Effector memory CD8-positive, alpha-beta T cell (primary cell): ENCODE measurements around the gene IRGM.
A peak's percentile ranks its signal among the peaks of the same experiment; 100 is the strongest.
"Not testable (repeated sequence)": the region's sequence is repeated elsewhere in the genome, so short reads cannot be mapped to it uniquely, and the experiment has no call there.

Experiments used
- ATAC-seq: fragments of 150-1000 bp; cut with Tn5 transposase; replicated peaks from 2 replicates; pipeline ENCODE4 v1.10.0; 2021; ENCODE audit warnings: mild to moderate bottlenecking, moderate library complexity
- DNase-seq, 3 experiments: peaks; one replicate each; pipeline ENCODE4 v3.0.0; 2021
- H3K27ac Mint-ChIP-seq, 2 donors: one replicate each; pipeline ENCODE4 v1.8.0; 2022; ENCODE audit warnings: mild to moderate bottlenecking in 2 of 2, mixed read lengths in 2 of 2, moderate library complexity in 2 of 2
- H3K27me3 Mint-ChIP-seq, 2 donors: one replicate each; pipeline ENCODE4 v1.8.0; 2022; ENCODE audit warnings: mixed read lengths in 2 of 2
- H3K36me3 Mint-ChIP-seq: one replicate; pipeline ENCODE4 v1.8.0; 2022; ENCODE audit warnings: mild to moderate bottlenecking, moderate library complexity, mixed read lengths; ENCODE audit not compliant: insufficient read depth
- H3K4me1 Mint-ChIP-seq, 2 donors: one replicate each; pipeline ENCODE4 v1.8.0; 2022; ENCODE audit warnings: low read depth in 2 of 2, mixed read lengths in 2 of 2
- H3K4me3 Mint-ChIP-seq, 2 donors: one replicate each; pipeline ENCODE4 v1.8.0; 2022; ENCODE audit warnings: mild to moderate bottlenecking in 2 of 2, mixed read lengths in 2 of 2, moderate library complexity in 2 of 2
- H3K9me3 Mint-ChIP-seq, 2 donors: one replicate each; pipeline ENCODE4 v1.8.0; 2022; ENCODE audit warnings: mixed read lengths in 2 of 2

The IRGM gene

GRCh38 chr5:150847334-150847695, 994 bp downstream of the IRGM start:
- H3K4me1 Mint-ChIP-seq: peaks cover 10 to 14% of the 10 kb centered on the region in 2 donors
- H3K27ac Mint-ChIP-seq: peak overlapping the region; percentile 84 to 87
- peak overlapping the region; percentile 82 to 83 for H3K4me3 Mint-ChIP-seq
- DNase-seq (peak in 1 of 3 experiments; percentile 4), ATAC-seq (no peak)
- no peaks in the 10 kb centered on the region for H3K36me3 Mint-ChIP-seq
- H3K27me3 Mint-ChIP-seq: peaks cover 0 to 9% of the 10 kb centered on the region in 2 donors
- H3K9me3 Mint-ChIP-seq: no peaks in the 10 kb centered on the region

- H3K9me3 Mint-ChIP-seq: no peaks in the 10 kb centered on the region
- no peaks in the 10 kb centered on the region for H3K36me3 Mint-ChIP-seq
- no peak overlapping the region for H3K4me3 Mint-ChIP-seq
- H3K27ac Mint-ChIP-seq: no peak overlapping the region
- ATAC-seq (no peak), DNase-seq (no peak)
- H3K4me1 Mint-ChIP-seq: peaks cover 10 to 14% of the 10 kb centered on the region in 2 donors
- peaks cover 0 to 4% of the 10 kb centered on the region in 2 donors for H3K27me3 Mint-ChIP-seq
Measured at GRCh38 chr5:150848271-150848670, 1.9 kb downstream of the IRGM start.

- H3K27ac Mint-ChIP-seq: no peak overlapping the region
- no peak overlapping the region for H3K4me3 Mint-ChIP-seq
- no peak for ATAC-seq
- H3K4me1 Mint-ChIP-seq: peaks cover 14 to 17% of the 10 kb centered on the region in 2 donors
- no peaks in the 10 kb centered on the region for H3K36me3 Mint-ChIP-seq
- no peak for DNase-seq
- H3K27me3 Mint-ChIP-seq: no peaks in the 10 kb centered on the region
- no peaks in the 10 kb centered on the region for H3K9me3 Mint-ChIP-seq
Measured at GRCh38 chr5:150851039-150851438, 4.7 kb downstream of the IRGM start.

- no peak for DNase-seq
- Mint-ChIP-seq H3K27ac (peak overlapping the region; percentile 9 to 23), H3K36me3 (no peaks in the 10 kb centered on the region), H3K27me3 (no peaks in the 10 kb centered on the region), H3K4me1 (peaks cover 4 to 6% of the 10 kb centered on the region in 2 donors), H3K4me3 (peak overlapping the region; percentile 30 to 47), H3K9me3 (no peaks in the 10 kb centered on the region)
- no peak for ATAC-seq
Measured at GRCh38 chr5:150853561-150853960, 7.2 kb downstream of the IRGM start.

GRCh38 chr5:150856700-150857099, 10.4 kb downstream of the IRGM start:
- H3K27ac Mint-ChIP-seq, H3K4me3 Mint-ChIP-seq, H3K27me3 Mint-ChIP-seq, H3K4me1 Mint-ChIP-seq, H3K36me3 Mint-ChIP-seq, ATAC-seq, DNase-seq, H3K9me3 Mint-ChIP-seq: not testable (repeated sequence)

- ATAC-seq (no peak), DNase-seq (no peak)
- no peak overlapping the region for H3K4me3 Mint-ChIP-seq
- no peaks in the 10 kb centered on the region for H3K4me1 Mint-ChIP-seq
- no peaks in the 10 kb centered on the region for H3K9me3 Mint-ChIP-seq
- H3K36me3 Mint-ChIP-seq: no peaks in the 10 kb centered on the region
- no peak overlapping the region for H3K27ac Mint-ChIP-seq
- H3K27me3 Mint-ChIP-seq: peaks cover 5 to 9% of the 10 kb centered on the region in 2 donors
Measured at GRCh38 chr5:150860246-150860821, 14.0 kb downstream of the IRGM start.

- H3K4me1 Mint-ChIP-seq: no peaks in the 10 kb centered on the region
- H3K9me3 Mint-ChIP-seq: no peaks in the 10 kb centered on the region
- ATAC-seq: no peak
- H3K27ac Mint-ChIP-seq: no peak overlapping the region
- DNase-seq: no peak
- peaks cover 5 to 9% of the 10 kb centered on the region in 2 donors for H3K27me3 Mint-ChIP-seq
- no peak overlapping the region for H3K4me3 Mint-ChIP-seq
- no peaks in the 10 kb centered on the region for H3K36me3 Mint-ChIP-seq
Measured at GRCh38 chr5:150862070-150862469, 15.7 kb downstream of the IRGM start.

GRCh38 chr5:150879358-150879757, 33.0 kb downstream of the IRGM start:
- no peak for ATAC-seq
- Mint-ChIP-seq H3K36me3 (no peaks in the 10 kb centered on the region), H3K9me3 (peaks cover 0 to 11% of the 10 kb centered on the region in 2 donors), H3K27me3 (peaks cover 0 to 9% of the 10 kb centered on the region in 2 donors), H3K4me1 (no peaks in the 10 kb centered on the region), H3K27ac (no peak overlapping the region), H3K4me3 (no peak overlapping the region)
- DNase-seq: no peak

- DNase-seq (no peak), ATAC-seq (no peak)
- peaks cover 7% of the 10 kb centered on the region in 2 donors for H3K27me3 Mint-ChIP-seq
- H3K4me1 Mint-ChIP-seq: no peaks in the 10 kb centered on the region
- peaks cover 19 to 63% of the 10 kb centered on the region in 2 donors for H3K9me3 Mint-ChIP-seq
- H3K4me3 Mint-ChIP-seq: no peak overlapping the region
- no peak overlapping the region for H3K27ac Mint-ChIP-seq
- no peaks in the 10 kb centered on the region for H3K36me3 Mint-ChIP-seq
Measured at GRCh38 chr5:150895431-150896428, 49.4 kb downstream of the IRGM start.
